HepG2 (cell line): ENCODE measurements around the gene DNAJB12. TPM values are rescaled to one million over a fixed set of nuclear protein-coding genes. Genes with fewer than 3 reads are reported as not detected.

Experiments
- EP300 ChIP-seq, 3 experiments: sonication (generic) in 1 of 3; formaldehyde crosslinking in 1 of 3; IDR thresholded peaks; 2 replicates each; pipeline versions ENCODE4 v1.5.1 to v1.6.1; 2011 to 2020; ENCODE audit warnings: low read depth in 2 of 3, low read length in 2 of 3, borderline replicate concordance in 1 of 3, improper control_type of control experiment in 1 of 3, mild to moderate bottlenecking in 1 of 3, missing genetic modification reagents in 1 of 3, moderate library complexity in 1 of 3
- FOXK2 ChIP-seq: fragments of 450-650 bp; IDR thresholded peaks from 2 replicates; pipeline ENCODE4 v1.6.1; 2016
- HMG20B ChIP-seq: conservative IDR thresholded peaks from 2 replicates; pipeline ENCODE4 v1.6.1; 2016; ENCODE audit warnings: missing genetic modification reagents, missing compliant biosample characterization
- KDM4B ChIP-seq: sonication (generic); formaldehyde crosslinking; IDR thresholded peaks from 2 replicates; pipeline ENCODE4 v1.4.0; 2020; ENCODE audit warnings: missing genetic modification reagents
- KLF16 ChIP-seq, 2 experiments: sonication (generic) in 1 of 2; formaldehyde crosslinking in 1 of 2; IDR thresholded peaks; 2 replicates each; pipeline versions ENCODE4 v1.6.1 to v1.8.0; 2016 to 2023; ENCODE audit warnings: missing genetic modification reagents in 2 of 2, missing compliant biosample characterization in 1 of 2
- MAFK ChIP-seq, 2 experiments: IDR thresholded peaks in 1 of 2; conservative IDR thresholded peaks in 1 of 2; 2 replicates each; pipeline ENCODE4 v1.6.1; 2011; ENCODE audit warnings: improper control_type of control experiment in 2 of 2, low read length in 2 of 2
- MED8 ChIP-seq: sonication (generic); formaldehyde crosslinking; IDR thresholded peaks from 2 replicates; pipeline ENCODE4 v1.8.1; 2023; ENCODE audit warnings: mild to moderate bottlenecking, missing genetic modification reagents; ENCODE audit not compliant: insufficient replicate concordance
- MEIS2 ChIP-seq: sonication (generic); formaldehyde crosslinking; IDR thresholded peaks from 2 replicates; pipeline ENCODE4 v1.9.0; 2021; ENCODE audit warnings: mild to moderate bottlenecking, missing genetic modification reagents
- TAF15 ChIP-seq: fragments of 200-400 bp; formaldehyde crosslinking; IDR thresholded peaks from one replicate; pipeline ENCODE4 v1.6.1; 2018; ENCODE audit warnings: mild to moderate bottlenecking, low read depth, low read length; ENCODE audit not compliant: poor library complexity, severe bottlenecking
- TOPORS ChIP-seq: sonication (generic); formaldehyde crosslinking; IDR thresholded peaks from 2 replicates; pipeline ENCODE4 v1.8.0; 2023; ENCODE audit warnings: mild to moderate bottlenecking, missing genetic modification reagents
- ZBTB7B ChIP-seq: sonication (generic); formaldehyde crosslinking; IDR thresholded peaks from 2 replicates; pipeline ENCODE4 v1.4.0; 2020; ENCODE audit warnings: missing genetic modification reagents
- ZFP62 ChIP-seq: sonication (generic); formaldehyde crosslinking; IDR thresholded peaks from 2 replicates; pipeline ENCODE4 v1.4.0; 2020; ENCODE audit warnings: missing genetic modification reagents
- ZNF160 ChIP-seq: sonication (generic); formaldehyde crosslinking; IDR thresholded peaks from 2 replicates; pipeline ENCODE4 v1.8.0; 2022; ENCODE audit warnings: mild to moderate bottlenecking, inconsistent platforms, missing genetic modification reagents
- ZNF552 ChIP-seq: sonication (generic); formaldehyde crosslinking; IDR thresholded peaks from 2 replicates; pipeline ENCODE4 v1.9.0; 2022; ENCODE audit warnings: missing genetic modification reagents, mild to moderate bottlenecking, borderline replicate concordance
- ZNF605 ChIP-seq: sonication (generic); formaldehyde crosslinking; IDR thresholded peaks from 2 replicates; pipeline ENCODE4 v1.8.0; 2022; ENCODE audit warnings: mild to moderate bottlenecking, missing genetic modification reagents
- ZNF709 ChIP-seq: sonication (generic); formaldehyde crosslinking; IDR thresholded peaks from 2 replicates; pipeline ENCODE4 v1.5.0; 2020; ENCODE audit warnings: mild to moderate bottlenecking, missing genetic modification reagents
- ZNF746 ChIP-seq: sonication (generic); formaldehyde crosslinking; IDR thresholded peaks from 2 replicates; pipeline ENCODE4 v1.8.0; 2022; ENCODE audit warnings: mild to moderate bottlenecking, missing genetic modification reagents
- ZNF761 ChIP-seq: sonication (generic); formaldehyde crosslinking; conservative IDR thresholded peaks from 2 replicates; pipeline ENCODE4 v1.4.0; 2020; ENCODE audit warnings: mild to moderate bottlenecking, missing genetic modification reagents
- ZNF775 ChIP-seq: sonication (generic); formaldehyde crosslinking; IDR thresholded peaks from 2 replicates; pipeline ENCODE4 v1.4.0; 2020; ENCODE audit warnings: missing genetic modification reagents, mild to moderate bottlenecking, moderate library complexity, borderline replicate concordance
- polyA plus RNA-seq, 8 experiments: library from polyadenylated mRNA; depleted of rRNA in 3 of 8; stranded (reverse) in 7 of 8; unstranded in 1 of 8; fragments of >200 nt; fragmentation: Illumina TruSeq in 4 of 8; extraction: Trizol in 4 of 8; gene quantifications; 2 replicates each; pipeline versions ENCODE4 v1.2.1 to v1.2.3, GENCODE V29; 2011 to 2016; ENCODE audit warnings: low read depth in 4 of 8, missing spikeins in 1 of 8, mixed read lengths in 1 of 8; ENCODE audit not compliant: insufficient read depth in 1 of 8
- total RNA-seq, 5 experiments: library from RNA; depleted of rRNA; stranded (reverse); fragments of >200 nt; fragmentation: Illumina TruSeq; extraction: Trizol; gene quantifications; 2 replicates each; pipeline ENCODE4 v1.2.3, GENCODE V29; 2016; ENCODE audit warnings: low read depth in 1 of 5
- TF ChIP-seq, protein P1 (sequence below): sonication (generic); formaldehyde crosslinking; IDR thresholded peaks from 2 replicates; pipeline ENCODE4 v1.5.0; 2020; ENCODE audit warnings: missing genetic modification reagents
- TF ChIP-seq, protein P2 (sequence below): fragments of 450-650 bp; IDR thresholded peaks from 2 replicates; pipeline ENCODE4 v1.6.1; 2017; ENCODE audit warnings: mild to moderate bottlenecking
- TF ChIP-seq, protein P3 (sequence below): IDR thresholded peaks from 2 replicates; pipeline ENCODE4 v1.6.1; 2016; ENCODE audit warnings: missing compliant biosample characterization, missing genetic modification reagents, borderline replicate concordance
- TF ChIP-seq, protein P4 (sequence below): sonication (generic); formaldehyde crosslinking; IDR thresholded peaks from 2 replicates; pipeline ENCODE4 v1.5.0; 2020; ENCODE audit warnings: mild to moderate bottlenecking, low read depth, missing genetic modification reagents, borderline replicate concordance

The DNAJB12 gene
- total and polyA plus RNA-seq, 2 of the 13 experiments (the other 11 are each of a cell fraction or from before 2014, with no cell fraction given) = 10.8 to 18.2 TPM

DNA sequence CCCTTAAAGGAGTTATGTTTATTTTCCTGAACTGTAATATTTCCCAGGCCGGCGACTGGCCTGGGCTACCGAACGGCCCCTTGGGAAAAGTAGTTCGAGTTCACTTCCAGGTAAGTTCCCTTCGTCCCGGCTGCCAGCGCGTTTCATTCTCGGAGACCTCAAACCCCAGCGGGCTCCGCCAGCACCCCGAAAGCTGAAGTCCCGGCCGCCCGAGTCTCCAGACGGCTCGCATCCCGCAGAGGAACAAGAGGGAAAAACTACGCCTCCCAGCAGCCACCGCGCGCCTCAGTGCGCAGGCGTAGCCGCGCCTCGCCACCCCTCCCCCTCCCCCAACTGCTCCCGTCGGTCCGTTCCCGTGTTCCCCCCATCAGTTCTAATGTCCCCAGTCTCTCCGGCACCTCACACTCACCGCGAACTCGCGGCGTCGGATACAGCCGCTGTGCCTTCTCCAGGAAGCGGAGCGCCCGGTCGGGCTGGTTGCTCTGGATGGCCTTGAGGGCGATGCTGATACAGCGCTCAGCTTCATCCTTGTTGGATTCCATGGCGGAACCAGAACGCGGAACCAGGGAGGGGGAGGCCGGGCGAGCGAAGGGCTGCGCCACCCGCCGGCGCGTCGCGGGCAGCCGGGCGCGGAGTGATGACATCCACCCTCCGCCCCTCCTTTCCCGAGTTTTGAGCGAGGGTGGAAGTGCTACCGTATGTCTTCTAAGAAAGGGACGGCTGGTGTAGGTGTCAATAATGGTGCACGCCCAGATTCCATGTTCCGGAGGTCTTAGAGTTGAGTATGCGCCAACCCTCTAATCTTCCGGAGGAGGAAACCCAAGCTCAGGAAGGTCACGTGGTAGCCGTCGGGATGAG lies at the start of gene DNAJB12 (continued):
- TF ChIP-seq, protein P1, sequence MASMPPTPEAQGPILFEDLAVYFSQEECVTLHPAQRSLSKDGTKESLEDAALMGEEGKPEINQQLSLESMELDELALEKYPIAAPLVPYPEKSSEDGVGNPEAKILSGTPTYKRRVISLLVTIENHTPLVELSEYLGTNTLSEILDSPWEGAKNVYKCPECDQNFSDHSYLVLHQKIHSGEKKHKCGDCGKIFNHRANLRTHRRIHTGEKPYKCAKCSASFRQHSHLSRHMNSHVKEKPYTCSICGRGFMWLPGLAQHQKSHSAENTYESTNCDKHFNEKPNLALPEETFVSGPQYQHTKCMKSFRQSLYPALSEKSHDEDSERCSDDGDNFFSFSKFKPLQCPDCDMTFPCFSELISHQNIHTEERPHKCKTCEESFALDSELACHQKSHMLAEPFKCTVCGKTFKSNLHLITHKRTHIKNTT = no peak
- TF ChIP-seq HMG20B (CRISPR knock-in tag) (no peak), ZNF746 (CRISPR knock-in tag) (peak; percentile 77), ZNF761 (CRISPR knock-in tag) (peak; percentile 86), FOXK2 (peak; percentile 42; the same call in 1 of the 2 replicates), MED8 (CRISPR knock-in tag) (peak; percentile 75), TOPORS (CRISPR knock-in tag) (peak; percentile 55; the same call in 1 of the 2 replicates), ZBTB7B (no peak; the same call in 1 of the 2 replicates), ZNF605 (CRISPR knock-in tag) (peak; percentile 93), EP300 (IDR thresholded peaks at IDR 0.05; ENCODE audit: low read depth in 2 of 2, low read length in 2 of 2) (peak; percentile 28 to 51; a peak in 2 of 4 replicates), EP300 (CRISPR knock-in tag; IDR thresholded peaks at IDR 0.05; ENCODE audit: borderline replicate concordance) (no peak), ZNF160 (CRISPR knock-in tag) (peak; percentile 91), KDM4B (CRISPR knock-in tag) (no peak; the same call in 1 of the 2 replicates), ZNF552 (CRISPR knock-in tag) (peak; percentile 61; the same call in 1 of the 2 replicates), MAFK (conservative IDR thresholded peaks at IDR 0.05 in 1 of 2, IDR thresholded peaks at IDR 0.05 in 1 of 2; ENCODE audit: low read length in 2 of 2) (no peak), ZNF709 (peak; percentile 93), ZFP62 (CRISPR knock-in tag) (0 out of 2 replicates have a peak, but pooled peaks have one; percentile 26), MEIS2 (CRISPR knock-in tag) (peak; percentile 76), TAF15 (peak; percentile 56), ZNF775 (CRISPR knock-in tag) (no peak), KLF16 (CRISPR knock-in tag; IDR thresholded peaks at IDR 0.05) (peak in 1 of 2 experiments; percentile 82; a peak in 2 of 4 replicates)
- TF ChIP-seq, protein P2, sequence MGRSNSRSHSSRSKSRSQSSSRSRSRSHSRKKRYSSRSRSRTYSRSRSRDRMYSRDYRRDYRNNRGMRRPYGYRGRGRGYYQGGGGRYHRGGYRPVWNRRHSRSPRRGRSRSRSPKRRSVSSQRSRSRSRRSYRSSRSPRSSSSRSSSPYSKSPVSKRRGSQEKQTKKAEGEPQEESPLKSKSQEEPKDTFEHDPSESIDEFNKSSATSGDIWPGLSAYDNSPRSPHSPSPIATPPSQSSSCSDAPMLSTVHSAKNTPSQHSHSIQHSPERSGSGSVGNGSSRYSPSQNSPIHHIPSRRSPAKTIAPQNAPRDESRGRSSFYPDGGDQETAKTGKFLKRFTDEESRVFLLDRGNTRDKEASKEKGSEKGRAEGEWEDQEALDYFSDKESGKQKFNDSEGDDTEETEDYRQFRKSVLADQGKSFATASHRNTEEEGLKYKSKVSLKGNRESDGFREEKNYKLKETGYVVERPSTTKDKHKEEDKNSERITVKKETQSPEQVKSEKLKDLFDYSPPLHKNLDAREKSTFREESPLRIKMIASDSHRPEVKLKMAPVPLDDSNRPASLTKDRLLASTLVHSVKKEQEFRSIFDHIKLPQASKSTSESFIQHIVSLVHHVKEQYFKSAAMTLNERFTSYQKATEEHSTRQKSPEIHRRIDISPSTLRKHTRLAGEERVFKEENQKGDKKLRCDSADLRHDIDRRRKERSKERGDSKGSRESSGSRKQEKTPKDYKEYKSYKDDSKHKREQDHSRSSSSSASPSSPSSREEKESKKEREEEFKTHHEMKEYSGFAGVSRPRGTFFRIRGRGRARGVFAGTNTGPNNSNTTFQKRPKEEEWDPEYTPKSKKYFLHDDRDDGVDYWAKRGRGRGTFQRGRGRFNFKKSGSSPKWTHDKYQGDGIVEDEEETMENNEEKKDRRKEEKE = no peak
- TF ChIP-seq, protein P3, sequence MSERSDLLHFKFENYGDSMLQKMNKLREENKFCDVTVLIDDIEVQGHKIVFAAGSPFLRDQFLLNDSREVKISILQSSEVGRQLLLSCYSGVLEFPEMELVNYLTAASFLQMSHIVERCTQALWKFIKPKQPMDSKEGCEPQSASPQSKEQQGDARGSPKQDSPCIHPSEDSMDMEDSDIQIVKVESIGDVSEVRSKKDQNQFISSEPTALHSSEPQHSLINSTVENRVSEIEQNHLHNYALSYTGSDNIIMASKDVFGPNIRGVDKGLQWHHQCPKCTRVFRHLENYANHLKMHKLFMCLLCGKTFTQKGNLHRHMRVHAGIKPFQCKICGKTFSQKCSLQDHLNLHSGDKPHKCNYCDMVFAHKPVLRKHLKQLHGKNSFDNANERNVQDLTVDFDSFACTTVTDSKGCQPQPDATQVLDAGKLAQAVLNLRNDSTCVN = peak; percentile 44; the same call in 1 of the 2 replicates
- TF ChIP-seq, protein P4, sequence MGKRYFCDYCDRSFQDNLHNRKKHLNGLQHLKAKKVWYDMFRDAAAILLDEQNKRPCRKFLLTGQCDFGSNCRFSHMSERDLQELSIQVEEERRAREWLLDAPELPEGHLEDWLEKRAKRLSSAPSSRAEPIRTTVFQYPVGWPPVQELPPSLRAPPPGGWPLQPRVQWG = no peak
